ENCODE measurements around the gene RNF149. TPM values are rescaled to one million over a fixed set of nuclear protein-coding genes. Genes with fewer than 3 reads are reported as not detected.
"Not testable (repeated sequence)": the region's sequence is repeated elsewhere in the genome, so short reads cannot be mapped to it uniquely, and the experiment has no call there.

RNF149 gene
- total RNA-seq, 1 donor from 2014 or later: 39.9 TPM

DNA sequence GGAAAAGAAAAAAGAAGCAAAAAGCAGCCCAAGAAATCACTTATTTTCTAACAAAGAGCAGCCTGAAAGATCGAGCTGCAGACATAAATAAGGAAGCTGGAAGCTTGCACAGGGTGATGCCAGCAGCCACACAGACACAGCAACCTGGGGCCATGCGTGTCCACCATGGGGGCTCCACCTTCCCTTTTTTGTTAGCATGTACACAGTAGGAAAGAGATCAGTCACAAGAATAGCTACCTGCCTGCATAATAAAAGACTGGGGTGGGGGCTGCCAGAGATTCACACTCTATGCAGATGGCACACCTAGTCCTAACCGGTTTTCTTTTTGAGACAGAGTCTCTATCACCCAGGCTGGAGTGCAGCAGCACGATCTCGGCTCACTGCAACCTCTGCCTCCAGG, 58.7 kb downstream of the RNF149 start:
- TF ChIP-seq, protein P1, sequence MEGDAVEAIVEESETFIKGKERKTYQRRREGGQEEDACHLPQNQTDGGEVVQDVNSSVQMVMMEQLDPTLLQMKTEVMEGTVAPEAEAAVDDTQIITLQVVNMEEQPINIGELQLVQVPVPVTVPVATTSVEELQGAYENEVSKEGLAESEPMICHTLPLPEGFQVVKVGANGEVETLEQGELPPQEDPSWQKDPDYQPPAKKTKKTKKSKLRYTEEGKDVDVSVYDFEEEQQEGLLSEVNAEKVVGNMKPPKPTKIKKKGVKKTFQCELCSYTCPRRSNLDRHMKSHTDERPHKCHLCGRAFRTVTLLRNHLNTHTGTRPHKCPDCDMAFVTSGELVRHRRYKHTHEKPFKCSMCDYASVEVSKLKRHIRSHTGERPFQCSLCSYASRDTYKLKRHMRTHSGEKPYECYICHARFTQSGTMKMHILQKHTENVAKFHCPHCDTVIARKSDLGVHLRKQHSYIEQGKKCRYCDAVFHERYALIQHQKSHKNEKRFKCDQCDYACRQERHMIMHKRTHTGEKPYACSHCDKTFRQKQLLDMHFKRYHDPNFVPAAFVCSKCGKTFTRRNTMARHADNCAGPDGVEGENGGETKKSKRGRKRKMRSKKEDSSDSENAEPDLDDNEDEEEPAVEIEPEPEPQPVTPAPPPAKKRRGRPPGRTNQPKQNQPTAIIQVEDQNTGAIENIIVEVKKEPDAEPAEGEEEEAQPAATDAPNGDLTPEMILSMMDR (IDR thresholded peaks at IDR 0.05): no peak
- Histone ChIP-seq H3K9me3 (no peaks in the 10 kb centered on the region), H3K36me3 (no peaks in the 10 kb centered on the region), H3K27ac (no peak overlapping the region), H3K4me1 (peaks cover 4 to 10% of the 10 kb centered on the region in 2 donors), H3K27me3 (no peaks in the 10 kb centered on the region), H3K4me3 (no peak overlapping the region)
- intact Hi-C loops (cut with DNase I): loop anchor here (10.0 kb wide), 1 partner anchor 685 kb away; the partner anchor contains the start of gene PDCL3
- DNase-seq (ENCODE audit: low spot score in 2 of 2): no peak

DNA sequence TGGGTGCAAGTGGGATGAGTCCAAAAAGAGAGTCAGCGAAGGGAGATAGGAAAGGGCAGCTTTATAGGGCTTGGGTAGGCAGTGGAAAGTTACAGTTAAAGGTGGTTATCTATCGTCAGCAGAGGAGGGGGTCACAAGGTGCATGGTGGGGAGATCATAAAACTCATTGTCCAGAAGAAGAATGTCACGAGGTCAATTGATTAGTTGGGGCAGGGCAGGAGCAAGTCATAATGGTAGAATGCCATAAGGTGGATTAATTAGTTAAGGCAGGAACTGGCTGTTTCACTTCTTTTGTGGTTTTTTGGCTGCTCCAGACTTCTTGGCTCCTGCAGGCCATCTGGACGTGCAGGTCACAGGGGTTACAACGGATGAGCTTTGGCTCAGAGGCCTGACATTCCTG, 59.7 kb downstream of the RNF149 start:
- H3K27ac ChIP-seq; H3K9me3 ChIP-seq; H3K4me3 ChIP-seq; intact Hi-C loops (cut with DNase I); DNase-seq (ENCODE audit: low spot score in 2 of 2); H3K36me3 ChIP-seq; H3K4me1 ChIP-seq; H3K27me3 ChIP-seq: not testable (repeated sequence)

DNA sequence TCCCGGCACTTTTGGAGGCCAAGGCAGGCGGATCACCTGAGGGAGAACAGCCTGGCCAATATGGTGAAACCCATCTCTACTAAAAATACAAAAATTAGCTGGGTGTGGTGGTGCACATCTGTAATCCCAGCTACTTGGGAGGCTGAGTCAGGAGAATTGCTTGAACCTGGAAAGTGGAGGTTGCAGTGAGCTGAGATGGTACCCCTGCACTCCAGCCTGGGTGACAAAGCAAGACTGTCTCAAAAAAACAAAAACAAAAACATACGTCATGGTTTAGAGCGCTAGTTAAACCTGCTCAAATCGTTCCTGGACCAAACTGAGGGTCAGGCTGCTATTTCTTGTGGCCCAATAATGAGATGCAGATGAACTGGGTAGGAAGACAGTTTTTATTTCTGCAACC, 63.0 kb downstream of the RNF149 start:
- H3K36me3 ChIP-seq; intact Hi-C loops (cut with DNase I); H3K27ac ChIP-seq; H3K27me3 ChIP-seq; H3K9me3 ChIP-seq; H3K4me1 ChIP-seq; H3K4me3 ChIP-seq; DNase-seq (ENCODE audit: low spot score in 2 of 2): not testable (repeated sequence)

DNA sequence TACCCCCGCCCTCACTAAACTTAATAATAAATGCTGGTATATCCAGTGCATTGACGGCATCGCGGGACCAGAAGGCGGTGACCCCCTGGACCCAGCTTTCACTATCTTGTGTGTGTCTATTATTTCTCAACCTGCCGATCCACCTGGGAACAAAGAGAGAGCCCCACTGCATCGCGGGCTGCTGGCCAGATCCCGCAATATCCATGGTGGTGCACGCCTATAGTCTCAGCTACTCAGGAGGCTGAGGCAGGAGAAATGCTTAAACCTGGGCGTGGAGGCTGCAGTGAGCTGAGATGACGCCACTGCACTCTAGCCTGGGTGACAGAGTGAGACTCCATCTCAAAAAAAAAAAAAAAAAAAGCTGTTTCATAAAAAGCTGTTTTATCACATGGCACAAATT, 63.6 kb downstream of the RNF149 start:
- H3K9me3 ChIP-seq; H3K4me3 ChIP-seq; DNase-seq (ENCODE audit: low spot score in 2 of 2); H3K4me1 ChIP-seq; H3K27ac ChIP-seq; intact Hi-C loops (cut with DNase I); H3K27me3 ChIP-seq; H3K36me3 ChIP-seq: not testable (repeated sequence)

DNA sequence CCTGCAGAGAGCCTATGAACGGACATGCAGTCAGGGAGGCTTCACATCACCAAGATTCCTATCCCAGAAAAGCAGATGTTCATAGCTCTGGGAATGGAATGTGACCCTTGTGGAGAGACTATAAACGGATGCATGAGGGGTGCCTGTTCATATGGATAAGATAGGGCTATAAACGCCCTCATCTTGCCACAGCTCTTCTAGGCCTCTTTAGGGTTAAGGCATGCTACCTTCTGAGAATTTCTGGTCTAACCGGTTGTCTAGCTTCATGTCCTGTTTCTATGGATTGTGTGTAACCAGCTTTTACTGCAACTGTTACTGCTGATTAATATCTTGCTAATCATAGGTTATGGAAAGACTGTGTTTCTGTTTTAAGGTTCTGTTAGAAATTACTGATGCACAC, 64.1 kb downstream of the RNF149 start:
- H3K27me3 ChIP-seq; H3K27ac ChIP-seq; DNase-seq (ENCODE audit: low spot score in 2 of 2); intact Hi-C loops (cut with DNase I); H3K9me3 ChIP-seq; H3K36me3 ChIP-seq; H3K4me3 ChIP-seq; H3K4me1 ChIP-seq: not testable (repeated sequence)

DNA sequence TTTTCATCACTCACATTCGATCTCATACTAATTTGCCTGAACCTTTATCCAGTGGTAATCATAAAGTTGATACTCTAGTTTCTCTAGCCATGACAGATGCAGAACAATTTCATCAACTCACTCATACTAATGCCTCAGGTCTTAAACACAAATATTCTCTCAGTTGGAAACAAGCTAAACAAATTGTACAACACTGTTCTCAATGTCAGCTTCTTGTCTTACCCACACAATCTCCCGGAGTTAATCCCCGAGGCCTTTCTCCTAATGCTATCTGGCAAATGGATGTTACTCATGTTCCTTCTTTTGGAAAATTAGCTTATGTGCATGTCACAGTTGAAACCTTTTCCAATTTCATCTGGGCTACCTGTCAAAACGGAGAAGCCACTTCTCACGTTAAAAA, 67.3 kb downstream of the RNF149 start:
- Histone ChIP-seq H3K27ac (no peak overlapping the region), H3K4me1 (no peaks in the 10 kb centered on the region), H3K36me3 (no peaks in the 10 kb centered on the region), H3K27me3 (no peaks in the 10 kb centered on the region), H3K9me3 (no peaks in the 10 kb centered on the region), H3K4me3 (no peak overlapping the region)
- TF ChIP-seq, protein P1 (IDR thresholded peaks at IDR 0.05): no peak
- no peak for DNase-seq (ENCODE audit: low spot score in 2 of 2)
- intact Hi-C loops (cut with DNase I): no loop called here

DNA sequence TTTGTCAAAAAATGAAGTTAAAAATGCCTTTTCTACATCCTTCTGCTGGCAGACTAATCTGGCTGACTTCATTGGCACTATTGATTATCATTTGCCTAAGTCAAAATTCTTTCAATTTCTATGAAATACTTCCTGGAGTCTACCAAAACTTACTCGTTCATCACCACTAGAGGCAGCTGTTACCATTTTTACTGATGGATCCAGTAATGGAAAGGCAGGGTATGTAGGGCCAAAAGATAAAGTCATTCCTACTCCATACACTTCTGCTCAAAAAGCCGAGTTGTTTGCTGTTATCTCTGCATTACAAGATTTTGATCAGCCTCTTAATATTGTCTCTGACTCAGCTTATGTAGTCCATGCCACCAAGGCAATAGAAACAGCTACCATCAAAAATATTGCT, 67.8 kb downstream of the RNF149 start:
- H3K4me1 ChIP-seq; H3K9me3 ChIP-seq; intact Hi-C loops (cut with DNase I); H3K36me3 ChIP-seq; H3K27me3 ChIP-seq; H3K4me3 ChIP-seq; H3K27ac ChIP-seq: not testable (repeated sequence)
- DNase-seq (ENCODE audit: low spot score in 2 of 2): peak in 1 of 2 donors; percentile 4
- TF ChIP-seq, protein P1 (IDR thresholded peaks at IDR 0.05): peak in 2 of 3 experiments; percentile 24 to 38

DNA sequence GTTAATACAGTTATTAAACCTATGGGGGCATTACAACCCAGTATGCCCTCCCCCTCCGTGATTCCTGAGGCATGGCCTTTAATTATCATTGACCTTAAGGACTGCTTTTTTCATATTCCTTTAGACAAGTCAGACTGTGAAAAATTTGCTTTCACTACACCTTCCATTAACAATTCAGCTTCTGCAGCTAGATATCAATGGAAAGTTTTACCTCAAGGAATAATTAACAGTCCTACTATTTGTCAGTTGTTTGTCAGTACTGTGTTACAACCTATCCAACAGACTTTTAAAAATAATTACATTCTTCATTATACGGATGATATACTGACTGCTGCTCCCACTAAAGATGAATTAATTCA, 68.8 kb downstream of the RNF149 start:
- intact Hi-C loops (cut with DNase I); DNase-seq (ENCODE audit: low spot score in 2 of 2): not testable (repeated sequence)

More for the DNA sequence above, 68.8 kb downstream of the RNF149 start:
- H3K27me3 ChIP-seq, H3K36me3 ChIP-seq, H3K27ac ChIP-seq, H3K4me3 ChIP-seq, H3K9me3 ChIP-seq, H3K4me1 ChIP-seq: not testable (repeated sequence)

All from ascending aorta (tissue), 2 donors.